SKM-1 (cell line): ENCODE data around the gene TRPM2.

Experiments used
- DNase-seq: peaks from one replicate; lab custom pipeline; 2025; ENCODE audit not compliant: unreplicated experiment; lab: John Stamatoyannopoulos, UW

Gene TRPM2

DNA sequence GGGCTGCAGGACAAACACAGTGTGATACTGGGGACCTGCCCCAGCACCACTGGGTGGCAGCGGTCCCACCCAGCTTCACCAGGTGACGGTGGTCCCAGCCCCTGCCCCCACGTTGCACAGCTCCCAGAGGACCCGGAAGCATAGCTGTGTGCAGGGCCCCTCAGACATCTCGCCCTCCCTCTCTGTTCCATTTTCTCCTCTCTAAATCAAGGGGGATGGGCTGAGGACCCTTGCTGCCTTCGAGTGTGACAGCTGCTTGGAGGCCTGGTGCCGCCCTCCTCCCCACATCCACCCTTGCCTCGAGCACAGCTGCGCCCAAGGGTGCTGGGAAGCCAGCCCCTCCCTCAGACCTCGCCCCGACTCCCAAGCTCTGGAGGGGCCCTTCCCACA lies 85.8 kb downstream of the TRPM2 start:
- no peak for DNase-seq

DNA sequence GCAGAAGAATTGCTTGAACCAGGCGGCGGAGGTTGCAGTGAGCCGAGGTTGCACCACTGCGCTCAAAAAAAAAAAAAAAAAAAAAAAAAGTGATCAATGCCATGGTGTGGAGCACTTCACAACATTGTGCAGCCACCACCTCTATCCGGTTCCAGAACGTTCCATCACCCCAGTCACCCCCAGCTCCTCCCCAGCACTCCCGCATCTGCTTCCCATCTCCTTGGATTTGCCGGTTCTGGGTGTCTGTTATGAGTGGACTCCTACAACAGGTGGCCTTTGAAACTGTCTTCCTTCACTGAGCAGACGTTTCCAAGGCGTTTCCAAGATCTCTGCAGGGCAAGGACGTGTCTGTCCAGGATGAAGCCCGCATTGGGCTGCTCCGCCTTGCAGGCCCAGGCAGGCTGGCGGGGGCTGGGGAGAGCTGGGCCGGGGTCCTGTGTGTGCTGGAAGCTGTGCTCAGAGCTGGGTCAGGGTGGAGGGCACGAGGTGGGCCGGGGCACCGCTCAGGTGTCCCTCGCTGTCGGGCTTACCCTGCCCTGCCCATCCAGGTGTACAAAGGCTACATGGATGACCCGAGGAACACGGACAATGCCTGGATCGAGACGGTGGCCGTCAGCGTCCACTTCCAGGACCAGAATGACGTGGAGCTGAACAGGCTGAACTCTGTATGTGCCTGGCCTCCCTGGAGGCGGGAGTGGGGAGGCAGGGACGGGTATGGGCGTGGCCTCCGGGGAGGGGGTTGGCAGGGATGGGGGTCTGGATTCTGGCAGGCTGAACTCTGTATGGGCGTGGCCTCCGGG lies 87.0 kb downstream of the TRPM2 start:
- no peak for DNase-seq

DNA sequence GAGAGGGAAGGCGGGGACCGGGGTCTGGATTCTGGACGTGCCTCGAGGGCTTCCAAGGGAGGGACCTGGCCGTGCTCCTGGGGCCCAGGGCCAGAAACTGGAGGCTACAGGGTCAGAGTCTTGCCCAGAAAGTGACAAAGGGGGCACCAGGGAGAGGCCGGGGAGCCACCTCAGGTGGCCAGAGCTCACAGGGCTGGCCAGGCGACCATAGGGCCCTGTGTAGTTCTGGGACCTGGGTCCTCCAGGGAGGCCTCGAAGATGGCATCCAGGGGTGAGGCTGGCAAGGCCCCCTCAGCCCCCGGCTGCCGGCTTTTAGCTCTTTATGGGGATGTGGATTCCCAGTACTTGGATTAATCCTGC lies 87.6 kb downstream of the TRPM2 start:
- DNase-seq, result no peak

DNA sequence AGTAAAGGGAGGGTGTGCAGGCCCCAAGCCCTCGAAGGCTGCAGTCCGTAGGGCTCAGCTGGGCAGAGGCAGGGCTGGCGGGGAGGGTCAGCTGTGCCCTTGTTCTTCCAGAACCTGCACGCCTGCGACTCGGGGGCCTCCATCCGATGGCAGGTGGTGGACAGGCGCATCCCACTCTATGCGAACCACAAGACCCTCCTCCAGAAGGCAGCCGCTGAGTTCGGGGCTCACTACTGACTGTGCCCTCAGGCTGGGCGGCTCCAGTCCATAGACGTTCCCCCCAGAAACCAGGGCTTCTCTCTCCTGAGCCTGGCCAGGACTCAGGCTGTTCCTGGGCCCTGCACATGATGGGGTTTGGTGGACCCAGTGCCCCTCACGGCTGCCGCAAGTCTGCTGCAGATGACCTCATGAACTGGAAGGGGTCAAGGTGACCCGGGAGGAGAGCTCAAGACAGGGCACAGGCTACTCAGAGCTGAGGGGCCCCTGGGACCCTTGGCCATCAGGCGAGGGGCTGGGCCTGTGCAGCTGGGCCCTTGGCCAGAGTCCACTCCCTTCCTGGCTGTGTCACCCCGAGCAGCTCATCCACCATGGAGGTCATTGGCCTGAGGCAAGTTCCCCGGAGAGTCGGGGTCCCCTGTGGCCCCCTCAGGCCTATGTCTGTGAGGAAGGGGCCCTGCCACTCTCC lies 88.3 kb downstream of the TRPM2 start:
- DNase-seq, result no peak

DNA sequence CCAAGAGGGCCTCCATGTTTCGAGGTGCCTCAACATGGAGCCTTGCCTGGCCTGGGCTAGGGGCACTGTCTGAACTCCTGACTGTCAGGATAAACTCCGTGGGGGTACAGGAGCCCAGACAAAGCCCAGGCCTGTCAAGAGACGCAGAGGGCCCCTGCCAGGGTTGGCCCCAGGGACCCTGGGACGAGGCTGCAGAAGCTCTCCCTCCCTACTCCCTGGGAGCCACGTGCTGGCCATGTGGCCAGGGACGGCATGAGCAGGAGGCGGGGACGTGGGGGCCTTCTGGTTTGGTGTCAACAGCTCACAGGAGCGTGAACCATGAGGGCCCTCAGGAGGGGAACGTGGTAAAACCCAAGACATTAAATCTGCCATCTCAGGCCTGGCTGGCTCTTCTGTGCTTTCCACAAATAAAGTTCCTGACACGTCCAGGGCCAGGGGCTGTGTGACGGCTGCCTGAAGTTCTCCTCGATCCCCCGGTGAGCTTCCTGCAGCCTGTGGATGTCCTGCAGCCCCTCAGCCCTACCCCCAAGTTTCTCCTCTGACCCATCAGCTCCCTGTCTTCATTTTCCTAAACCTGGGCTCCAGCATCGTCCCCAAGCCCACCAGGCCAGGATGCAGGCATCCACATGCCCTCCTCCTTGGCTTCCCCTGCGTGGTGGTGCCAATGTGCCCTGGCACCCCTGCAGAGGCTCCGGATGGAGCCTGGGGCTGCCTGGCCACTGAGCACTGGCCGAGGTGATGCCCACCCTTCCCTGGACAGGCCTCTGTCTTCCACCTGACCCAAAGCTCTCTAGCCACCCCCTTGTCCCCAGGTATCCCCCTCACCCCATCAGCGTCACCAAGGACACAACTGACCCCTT lies 89.1 kb downstream of the TRPM2 start:
- DNase-seq, result no peak

DNA sequence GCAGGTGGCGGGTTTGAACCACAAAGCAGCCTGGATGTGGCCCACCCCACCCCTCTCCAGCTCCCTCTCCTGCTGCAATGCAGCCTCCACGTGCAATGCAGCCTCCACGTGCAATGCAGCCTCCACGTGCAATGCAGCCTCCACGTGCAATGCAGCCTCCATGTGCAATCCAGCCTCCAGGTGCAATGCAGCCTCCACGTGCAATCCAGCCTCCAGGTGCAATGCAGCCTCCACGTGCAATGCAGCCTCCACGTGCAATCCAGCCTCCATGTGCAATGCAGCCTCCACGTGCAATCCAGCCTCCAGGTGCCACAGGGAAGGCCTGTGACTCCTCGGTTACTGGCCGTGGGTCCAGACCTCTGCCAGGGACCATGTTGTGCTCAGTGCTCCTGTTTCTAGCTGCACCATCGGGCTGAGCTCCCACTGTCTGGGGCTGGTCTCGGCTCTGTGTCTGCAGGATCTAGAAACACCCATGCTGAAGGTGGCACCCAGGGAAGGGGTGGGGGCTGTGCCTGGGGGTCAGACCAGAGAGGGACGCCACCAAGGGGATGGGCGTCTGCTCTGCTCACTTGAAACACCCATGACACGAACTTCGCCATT lies 90.0 kb downstream of the TRPM2 start:
- DNase-seq, result no peak

DNA sequence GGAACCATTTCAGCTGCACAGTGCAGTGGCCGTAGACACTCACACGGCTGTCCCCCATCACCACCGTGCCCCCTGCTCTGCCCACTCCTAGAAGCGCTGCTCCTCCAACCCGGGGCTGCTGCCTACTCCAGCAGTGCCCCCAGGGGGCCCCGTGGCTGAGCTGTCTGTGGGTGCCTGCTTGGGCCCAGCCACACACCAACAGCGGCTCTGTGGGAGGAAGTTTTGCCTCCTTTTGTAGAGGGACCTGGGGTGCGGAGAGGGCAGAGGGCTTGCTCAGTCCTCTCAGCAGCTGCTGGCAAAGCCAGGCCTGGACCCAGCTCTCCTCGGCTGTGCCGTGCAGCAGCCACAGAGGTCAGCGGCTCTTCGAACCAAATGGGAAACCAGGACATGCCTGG lies 90.5 kb downstream of the TRPM2 start:
- DNase-seq, result no peak

DNA sequence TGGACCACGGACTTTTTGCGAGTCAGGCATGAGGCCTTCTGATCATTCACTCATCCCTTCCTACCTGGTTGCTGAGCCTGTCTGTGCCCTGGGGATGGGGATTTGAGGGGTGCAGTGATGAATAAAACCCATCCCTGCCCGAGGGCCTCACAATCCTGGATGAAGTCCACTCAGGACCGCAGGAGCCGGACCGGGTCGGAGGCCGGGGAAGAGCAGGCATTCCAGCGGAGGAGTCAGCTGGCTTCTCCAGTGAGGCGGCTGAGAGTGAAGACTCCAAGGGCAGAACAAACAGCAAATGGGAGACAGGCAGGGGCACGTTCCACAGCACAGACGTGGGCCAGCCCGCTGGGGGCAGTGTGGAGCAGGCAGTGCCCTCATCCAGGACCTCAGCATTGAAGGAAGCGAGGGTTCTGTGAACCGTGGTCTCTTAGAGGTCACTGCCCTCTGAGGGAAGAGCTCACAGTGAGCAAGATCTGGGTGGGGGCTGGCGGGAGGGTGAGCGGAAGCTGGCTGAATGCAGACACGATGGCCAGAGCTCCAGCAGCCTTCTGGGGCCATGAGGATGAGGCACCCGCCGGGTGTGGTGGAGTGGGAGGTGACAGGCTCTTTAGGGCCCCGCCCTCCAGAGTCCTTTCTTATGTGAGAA lies 91.0 kb downstream of the TRPM2 start:
- no peak for DNase-seq

DNA sequence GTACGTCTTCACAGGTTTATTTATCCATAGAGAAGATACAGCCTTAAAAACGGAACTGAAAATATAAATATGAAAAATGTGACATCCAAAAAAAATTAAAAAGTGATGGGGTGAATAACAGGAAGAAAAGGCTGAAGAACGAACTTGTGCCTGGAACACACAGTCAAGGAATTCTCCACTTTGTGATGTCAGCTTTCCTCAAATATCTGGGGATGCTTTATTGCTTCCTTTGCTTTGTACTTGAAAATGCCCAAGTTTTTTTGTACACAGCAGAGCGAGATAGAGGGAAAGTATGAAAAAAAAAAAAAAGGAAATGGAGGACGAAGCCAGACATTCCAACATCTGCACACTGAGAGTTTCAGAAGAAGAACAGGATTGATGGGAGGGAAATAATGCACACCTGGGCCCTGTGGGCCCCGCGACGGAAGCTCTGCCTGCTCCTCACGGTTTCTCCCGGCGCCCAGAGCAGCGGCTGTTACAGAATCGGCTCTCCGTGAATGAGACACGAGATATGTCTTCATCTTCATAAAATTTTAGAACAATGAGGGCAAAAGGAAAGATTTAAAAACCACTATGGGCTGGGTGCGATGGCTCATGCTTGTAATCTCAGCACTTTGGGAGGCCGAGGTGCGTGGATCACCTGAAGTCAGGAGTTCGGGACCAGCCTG lies 91.9 kb downstream of the TRPM2 start:
- DNase-seq, result no peak

DNA sequence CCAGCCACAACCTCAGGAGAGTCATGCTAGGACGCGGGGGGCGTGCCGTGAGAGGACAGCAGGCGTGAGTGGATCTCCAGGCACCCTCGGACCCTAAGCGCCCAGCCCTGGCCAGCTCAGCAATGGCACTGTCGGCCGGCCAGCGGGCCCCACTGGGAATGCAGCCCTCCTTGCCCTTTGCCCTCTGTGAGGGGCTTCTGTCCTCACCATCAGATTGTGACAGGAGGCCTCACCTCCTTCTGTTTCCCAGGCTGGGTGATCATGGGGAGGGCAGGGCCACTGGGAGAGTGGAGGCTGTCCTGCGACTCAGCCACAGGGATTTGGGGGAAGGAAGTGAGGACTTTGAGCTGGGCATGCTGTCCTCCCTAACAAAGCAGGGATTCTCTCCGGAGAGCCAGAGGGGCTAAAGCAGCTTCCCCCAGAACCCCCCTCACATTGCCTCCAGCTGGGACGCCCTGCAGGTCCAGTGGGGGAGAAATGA lies 95.3 kb downstream of the TRPM2 start:
- no peak for DNase-seq

DNA sequence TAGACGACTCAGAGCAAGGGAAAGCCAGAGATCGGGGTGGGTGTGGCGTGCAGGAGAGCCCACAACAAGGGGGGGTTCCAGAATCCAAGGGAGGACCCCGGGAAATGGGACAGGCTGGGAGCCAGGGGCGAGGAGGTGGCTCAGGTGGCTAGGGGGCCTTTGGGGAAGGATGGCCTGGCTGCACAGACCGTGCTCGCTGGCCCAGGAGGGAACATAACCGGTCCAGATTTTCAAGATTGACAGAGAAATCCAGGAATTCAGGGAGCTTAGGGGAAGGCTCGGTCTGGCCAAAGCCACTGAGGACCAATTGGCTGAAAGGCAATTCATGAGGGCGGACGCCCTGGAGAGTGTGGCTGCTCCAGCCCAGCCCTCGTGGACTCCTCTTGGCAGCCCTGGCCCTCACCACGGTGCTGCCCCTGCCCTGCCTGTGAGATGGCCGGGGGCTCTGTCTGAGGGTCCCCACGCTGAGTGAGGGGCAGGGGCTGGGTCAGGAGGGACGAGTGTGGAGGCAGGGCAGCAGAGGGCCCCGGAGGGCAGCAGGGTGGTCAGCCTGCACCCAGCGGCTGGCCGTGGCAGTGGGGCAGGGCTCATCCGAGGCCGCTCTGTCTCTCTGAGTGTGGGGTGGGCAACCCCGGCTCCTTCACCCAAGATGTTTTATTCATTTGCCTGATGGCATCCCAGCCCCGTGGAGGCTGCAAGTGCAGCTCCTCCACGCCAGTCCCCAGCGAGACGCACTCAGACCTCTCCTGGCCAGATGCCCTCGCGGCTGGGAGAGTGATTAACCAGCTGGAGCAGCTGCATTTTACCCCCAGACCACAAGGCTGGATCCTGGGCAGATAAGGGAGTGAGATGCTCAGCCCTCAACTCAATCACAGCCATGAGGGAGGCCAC lies 96.3 kb downstream of the TRPM2 start:
- DNase-seq, result no peak

DNA sequence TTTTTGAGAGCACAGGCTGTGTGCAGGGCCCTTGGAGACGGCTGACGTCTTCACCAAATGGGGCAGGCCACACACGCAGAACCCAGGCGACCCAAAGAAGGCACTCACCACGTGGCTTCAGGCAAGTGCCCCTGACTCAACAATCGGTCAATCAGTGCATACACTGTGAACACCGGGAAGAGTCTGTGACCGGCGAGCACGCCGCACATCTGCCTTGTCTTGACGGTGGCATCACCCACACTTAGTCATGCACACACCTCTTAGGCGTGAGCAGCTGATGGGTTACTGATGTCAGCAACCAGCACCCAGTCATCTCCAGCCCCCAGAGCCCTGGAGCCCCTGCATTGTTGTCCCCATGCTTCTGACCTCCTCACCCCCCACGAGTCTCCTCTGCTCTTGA lies 97.0 kb downstream of the TRPM2 start:
- no peak for DNase-seq

DNA sequence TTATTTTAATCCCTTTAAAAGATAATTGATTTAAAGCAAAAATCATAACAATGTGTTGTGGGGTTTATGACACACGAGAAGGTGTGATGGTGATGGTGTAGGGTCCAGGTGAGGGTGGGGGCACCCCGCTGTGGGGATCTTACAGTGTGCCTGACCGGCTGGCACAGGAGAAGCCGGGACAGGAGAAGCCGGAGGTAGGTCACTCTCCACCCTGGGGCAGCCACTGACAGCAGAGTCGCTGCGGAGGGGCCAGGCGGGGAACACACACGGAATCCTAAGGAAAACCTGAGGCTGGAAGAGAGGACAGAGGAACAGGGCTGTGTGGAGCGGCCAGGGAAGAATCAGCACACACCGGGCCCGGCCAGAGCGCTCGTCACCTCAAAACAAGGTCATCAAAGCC lies 97.6 kb downstream of the TRPM2 start:
- no peak for DNase-seq

DNA sequence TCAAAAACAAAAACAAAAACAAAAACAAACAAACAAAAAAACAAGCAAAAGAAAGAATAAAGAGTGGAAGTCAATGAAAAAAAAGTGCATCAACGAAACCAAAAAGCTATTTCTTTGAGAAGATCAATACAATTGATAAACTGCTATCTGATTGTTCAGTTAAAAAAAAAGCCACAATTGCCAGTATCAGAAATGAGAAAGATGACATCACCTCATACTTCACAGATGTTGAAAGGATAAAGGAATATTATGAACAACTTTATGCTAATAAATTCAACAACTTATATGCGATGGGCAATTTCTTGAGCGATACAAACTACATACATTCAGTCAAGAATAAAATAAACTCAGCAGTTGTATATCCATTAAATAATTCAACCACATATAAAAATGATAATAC lies 99.7 kb downstream of the TRPM2 start:
- no peak for DNase-seq

DNA sequence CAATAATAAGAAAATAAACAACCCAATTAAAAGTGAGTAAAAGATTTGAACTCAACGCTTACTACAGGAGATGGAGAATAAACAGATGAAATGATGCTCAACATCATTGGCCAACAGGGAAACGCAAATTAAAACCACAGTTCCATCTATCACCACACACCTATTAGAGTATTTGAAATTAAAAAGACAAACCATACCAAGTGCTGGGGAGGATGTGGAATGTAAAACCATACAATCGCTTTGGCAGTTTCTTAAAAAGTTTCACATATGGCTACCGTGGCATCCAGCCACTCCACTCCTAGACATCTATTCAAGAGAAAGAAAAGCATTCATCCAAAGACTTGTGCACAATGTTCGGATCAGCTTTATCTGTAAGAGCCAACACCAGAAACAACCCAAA lies 100.6 kb downstream of the TRPM2 start:
- no peak for DNase-seq

DNA sequence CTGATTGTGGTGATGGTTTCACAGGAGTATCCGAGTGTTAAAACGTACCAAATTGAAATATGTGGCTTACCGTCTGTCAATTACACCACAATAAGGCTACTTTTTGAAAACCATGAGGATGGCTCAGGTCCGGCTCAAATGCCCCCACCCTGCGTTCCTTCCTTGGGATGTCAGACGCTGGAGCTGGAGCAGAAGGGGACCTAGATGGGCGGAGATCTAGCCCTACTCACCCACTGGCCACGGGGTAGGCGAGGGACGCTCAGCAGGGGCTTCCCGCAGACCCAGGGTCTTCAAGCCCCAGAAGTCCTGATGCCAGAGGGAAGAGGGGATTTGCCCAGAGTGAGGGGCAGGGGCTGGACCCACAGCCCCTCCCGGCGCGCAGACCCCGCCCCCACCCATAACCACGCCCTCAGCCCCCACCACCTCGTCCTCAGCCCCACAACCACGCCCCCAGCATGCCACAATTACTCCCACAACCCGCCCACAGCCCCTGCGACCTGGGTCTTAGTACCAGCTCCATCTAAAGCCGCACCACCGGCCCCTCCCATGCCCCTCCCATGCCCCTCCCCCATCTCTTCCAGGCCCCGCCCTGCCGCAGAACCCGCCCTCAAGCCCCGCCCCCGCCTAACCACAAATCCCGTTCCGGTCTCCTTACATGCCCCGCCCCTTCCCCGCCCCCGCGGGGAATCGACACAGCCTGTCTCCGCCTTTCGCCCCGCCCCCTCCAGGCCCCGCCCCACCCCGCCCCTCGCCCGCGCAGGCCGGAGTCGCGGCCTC lies 101.5 kb downstream of the TRPM2 start, which contains the start of gene LRRC3:
TSS of gene LRRC3 (plus strand) at position 764 of the 777 bp plus-strand sequence. CDS start 1,135 bp downstream, outside the sequence.
- peak; percentile 71 for DNase-seq

DNA sequence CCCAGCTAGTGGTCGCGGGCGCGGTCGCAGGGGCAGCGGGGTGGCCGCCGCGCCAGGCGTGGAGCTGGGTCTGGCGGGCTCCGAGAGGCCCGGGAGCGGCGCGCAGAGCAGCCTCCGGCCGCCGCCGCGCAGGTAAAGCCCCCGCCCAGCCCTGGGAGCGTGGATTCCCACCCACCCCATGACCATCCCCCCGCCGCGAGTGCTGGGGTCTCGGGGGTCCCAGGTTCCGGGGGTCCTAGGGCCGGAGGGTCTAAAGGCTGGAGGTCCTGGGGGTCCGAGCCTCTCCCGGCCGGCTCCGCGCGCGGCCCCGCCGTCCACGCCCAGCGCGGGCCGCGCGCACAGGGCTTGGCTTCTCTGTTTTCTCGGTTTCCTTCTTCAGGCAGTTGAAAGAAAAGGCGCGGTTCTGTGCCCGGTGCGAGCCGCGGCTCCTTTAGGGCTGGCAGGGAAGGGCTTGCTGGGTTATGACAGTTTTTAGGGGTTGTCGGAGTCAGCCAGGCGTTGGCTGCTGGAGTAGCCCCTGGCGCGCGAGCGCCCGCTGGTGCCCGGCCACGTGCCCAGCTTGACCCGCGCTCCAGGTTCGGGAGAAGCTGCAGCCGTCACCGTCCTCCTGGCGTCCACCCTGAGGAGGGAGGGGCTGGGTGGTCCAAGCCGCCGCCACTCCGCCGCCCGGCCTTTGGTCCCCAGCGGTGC lies 102.2 kb downstream of the TRPM2 start:
- DNase-seq, result no peak
